ENCODE measurements around the gene NALF2.

Gene NALF2

GRCh38 chrX:69503782-69504625 lies at the start of gene NALF2:
TSS of gene NALF2 (plus strand) at chrX:69504326. CDS start at chrX:69505283, 957 bp downstream.
- FAIRE-seq, result no peak

- FAIRE-seq, result no peak
Observed at GRCh38 chrX:69457756-69458155, 46.4 kb upstream of the NALF2 start.

GRCh38 chrX:69466546-69466945 lies 37.6 kb upstream of the NALF2 start:
- no peak for FAIRE-seq

- FAIRE-seq, result no peak
Observed at GRCh38 chrX:69469975-69470374, 34.2 kb upstream of the NALF2 start.

- FAIRE-seq, result no peak
Observed at GRCh38 chrX:69489625-69490024, 14.5 kb upstream of the NALF2 start.

GRCh38 chrX:69493193-69493592 lies 10.9 kb upstream of the NALF2 start:
- no peak for FAIRE-seq

GRCh38 chrX:69493766-69494165 lies 10.4 kb upstream of the NALF2 start:
- FAIRE-seq, result no peak

- FAIRE-seq, result no peak
Observed at GRCh38 chrX:69496183-69496582, 7.9 kb upstream of the NALF2 start.

- FAIRE-seq, result peak; percentile 99
Observed at GRCh38 chrX:69501429-69501828, 2.7 kb upstream of the NALF2 start.

GRCh38 chrX:69503228-69503781 lies 821 bp upstream of the NALF2 start:
- peak; percentile 60 for FAIRE-seq

GRCh38 chrX:69504626-69505612 lies 793 bp downstream of the NALF2 start:
- FAIRE-seq, result no peak

- FAIRE-seq, result no peak
Observed at GRCh38 chrX:69505772-69506616, 1.9 kb downstream of the NALF2 start.

- no peak for FAIRE-seq
Observed at GRCh38 chrX:69506617-69507499, 2.7 kb downstream of the NALF2 start.

- no peak for FAIRE-seq
Observed at GRCh38 chrX:69507500-69507789, 3.3 kb downstream of the NALF2 start.

GRCh38 chrX:69508610-69509009 lies 4.5 kb downstream of the NALF2 start:
- no peak for FAIRE-seq

- no peak for FAIRE-seq
Observed at GRCh38 chrX:69510137-69510715, 6.1 kb downstream of the NALF2 start.

- no peak for FAIRE-seq
Observed at GRCh38 chrX:69510914-69511513, 6.9 kb downstream of the NALF2 start.

GRCh38 chrX:69522052-69522451 lies 17.9 kb downstream of the NALF2 start:
- FAIRE-seq, result no peak

GRCh38 chrX:69523314-69523713 lies 19.2 kb downstream of the NALF2 start:
- FAIRE-seq, result no peak

GRCh38 chrX:69524781-69525363 lies 20.7 kb downstream of the NALF2 start:
- no peak for FAIRE-seq
